GM18909 (cell line): ENCODE data around the gene CD80.

Experiments
- ATAC-seq: cut with Tn5 transposase; IDR thresholded peaks from one replicate; pipeline ENCODE4 v1.9.1; 2021; ENCODE audit warnings: mild to moderate bottlenecking; ENCODE audit not compliant: unreplicated experiment, poor library complexity

The CD80 gene

GRCh38 chr3:119507404-119507803 lies 52.0 kb downstream of the CD80 start:
- ATAC-seq, result no peak

GRCh38 chr3:119506631-119507030 lies 52.8 kb downstream of the CD80 start:
- ATAC-seq, result no peak

- no peak for ATAC-seq
Measured at GRCh38 chr3:119500901-119501300, 58.5 kb downstream of the CD80 start.

GRCh38 chr3:119500265-119500664 lies 59.1 kb downstream of the CD80 start:
- ATAC-seq, result no peak

GRCh38 chr3:119498186-119499011 lies 61.0 kb downstream of the CD80 start, which contains the start of gene TIMMDC1:
TIMMDC1 (plus strand) TSS chr3:119498547; CDS start chr3:119498734, 187 bp downstream.
- ATAC-seq, result peak; percentile 99

GRCh38 chr3:119497820-119498185 lies 61.6 kb downstream of the CD80 start:
- peak; percentile 23 for ATAC-seq

GRCh38 chr3:119494597-119494996 lies 64.8 kb downstream of the CD80 start:
- no peak for ATAC-seq

GRCh38 chr3:119492810-119493209 lies 66.6 kb downstream of the CD80 start:
- no peak for ATAC-seq

- no peak for ATAC-seq
Measured at GRCh38 chr3:119492128-119492527, 67.3 kb downstream of the CD80 start.

GRCh38 chr3:119490153-119490552 lies 69.3 kb downstream of the CD80 start:
- ATAC-seq, result no peak

GRCh38 chr3:119485563-119485962 lies 73.9 kb downstream of the CD80 start:
- ATAC-seq, result no peak

GRCh38 chr3:119483101-119483500 lies 76.3 kb downstream of the CD80 start:
- ATAC-seq, result no peak

GRCh38 chr3:119481079-119481478 lies 78.3 kb downstream of the CD80 start:
- no peak for ATAC-seq
